Neural progenitor cell (in vitro differentiated cells): ENCODE data around the gene FLT3. TPM values are rescaled to one million over a fixed set of nuclear protein-coding genes. Genes with fewer than 3 reads are reported as not detected.
"Not testable (repeated sequence)": the region's sequence is repeated elsewhere in the genome, so short reads cannot be mapped to it uniquely, and the experiment has no call there.

Experiments
- DNase-seq: peaks from one replicate; pipeline ENCODE4 v3.0.0-alpha.2; 2016; ENCODE audit warnings: low spot score
- H2AFZ ChIP-seq: fragments of 200-600 bp; sonication (generic); replicated peaks from 2 replicates; pipeline ENCODE4 v1.6.1; 2016; ENCODE audit warnings: antibody characterized with exemption
- H3F3A ChIP-seq: fragments of 200-600 bp; sonication (generic); 2 replicates; pipeline ENCODE4 v1.6.1; 2016; ENCODE audit warnings: antibody characterized with exemption, low read depth
- H3K27ac ChIP-seq: fragments of 200-600 bp; sonication (generic); 2 replicates; pipeline ENCODE4 v1.5.1; 2016; ENCODE audit warnings: mild to moderate bottlenecking
- H3K27me3 ChIP-seq: fragments of 200-600 bp; sonication (generic); 2 replicates; pipeline ENCODE4 v1.6.1; 2016; ENCODE audit warnings: mild to moderate bottlenecking, moderate library complexity
- H3K36me3 ChIP-seq: fragments of 200-600 bp; sonication (generic); 2 replicates; pipeline ENCODE4 v1.5.1; 2016
- H3K4me1 ChIP-seq: fragments of 200-600 bp; sonication (generic); 2 replicates; pipeline ENCODE4 v1.6.1; 2016; ENCODE audit warnings: mixed run types
- H3K4me2 ChIP-seq: fragments of 200-600 bp; sonication (generic); 2 replicates; pipeline ENCODE4 v1.6.1; 2016
- H3K4me3 ChIP-seq: fragments of 200-600 bp; sonication (generic); 2 replicates; pipeline ENCODE4 v1.5.1; 2016
- H3K79me2 ChIP-seq: fragments of 200-600 bp; sonication (generic); 2 replicates; pipeline ENCODE4 v1.6.1; 2016; ENCODE audit warnings: low read depth
- H3K9ac ChIP-seq: fragments of 200-600 bp; sonication (generic); 2 replicates; pipeline ENCODE4 v1.6.1; 2016
- H3K9me3 ChIP-seq: fragments of 200-600 bp; sonication (generic); 2 replicates; pipeline ENCODE4 v1.5.1; 2016; ENCODE audit warnings: low read depth
- H4K20me1 ChIP-seq: fragments of 200-600 bp; sonication (generic); 2 replicates; pipeline ENCODE4 v1.6.1; 2016; ENCODE audit warnings: low read depth
- H3K27ac Mint-ChIP-seq: 3 replicates; pipeline ENCODE4 v1.8.0; 2021; ENCODE audit warnings: mixed read lengths
- H3K27me3 Mint-ChIP-seq: 2 replicates; pipeline ENCODE4 v1.8.0; 2022; ENCODE audit warnings: low read depth, mild to moderate bottlenecking, inconsistent platforms, moderate library complexity, mixed read lengths; ENCODE audit not compliant: insufficient read depth
- H3K36me3 Mint-ChIP-seq: 3 replicates; pipeline ENCODE4 v1.8.0; 2021; ENCODE audit warnings: mixed read lengths
- H3K4me1 Mint-ChIP-seq: 3 replicates; pipeline ENCODE4 v1.8.0; 2021; ENCODE audit warnings: mixed read lengths
- H3K4me3 Mint-ChIP-seq: 3 replicates; pipeline ENCODE4 v1.8.0; 2021; ENCODE audit warnings: mild to moderate bottlenecking, moderate library complexity, mixed read lengths
- H3K9me3 Mint-ChIP-seq: 3 replicates; pipeline ENCODE4 v1.8.0; 2020; ENCODE audit warnings: mixed read lengths
- CTCF ChIP-seq: fragments of 200-600 bp; sonication (generic); IDR thresholded peaks from 2 replicates; pipeline ENCODE4 v1.5.1; 2017; ENCODE audit warnings: antibody characterized with exemption, mild to moderate bottlenecking
- EZH2 ChIP-seq: fragments of 200-600 bp; sonication (generic); IDR thresholded peaks from 2 replicates; pipeline ENCODE4 v1.6.1; 2017; ENCODE audit warnings: antibody characterized with exemption, mild to moderate bottlenecking, moderate library complexity
- EZH2phosphoT487 ChIP-seq: fragments of 200-600 bp; sonication (generic); IDR thresholded peaks from 2 replicates; pipeline ENCODE4 v1.6.1; 2017; ENCODE audit warnings: antibody characterized with exemption
- total RNA-seq: library from RNA; depleted of rRNA; stranded (reverse); fragments of >200 nt; gene quantifications from 2 replicates; pipeline ENCODE4 v1.2.3, GENCODE V29; 2015; ENCODE audit warnings: low replicate concordance

Gene FLT3
- total RNA-seq, 1 donor from 2014 or later = 0.58 TPM

- Mint-ChIP-seq H3K36me3 (no peaks in the 10 kb centered on the region), H3K4me1 (no peaks in the 10 kb centered on the region), H3K4me3 (no peak overlapping the region), H3K27ac (no peak overlapping the region), H3K27me3 (peaks cover 7% of the 10 kb centered on the region), H3K9me3 (peaks cover 6% of the 10 kb centered on the region)
- Histone ChIP-seq H2AFZ (no peak overlapping the region), H3K79me2 (no peaks in the 10 kb centered on the region), H4K20me1 (no peaks in the 10 kb centered on the region), H3K9ac (no peak overlapping the region), H3K36me3 (no peaks in the 10 kb centered on the region), H3K4me3 (no peak overlapping the region), H3K27me3 (no peaks in the 10 kb centered on the region), H3K4me1 (no peaks in the 10 kb centered on the region), H3K27ac (no peak overlapping the region), H3K4me2 (no peak overlapping the region), H3F3A (no peaks in the 10 kb centered on the region), H3K9me3 (no peaks in the 10 kb centered on the region)
- TF ChIP-seq EZH2 (no peak), CTCF (no peak), EZH2phosphoT487 (no peak)
- DNase-seq = no peak
Observed at GRCh38 chr13:28035146-28035782, 65.1 kb downstream of the FLT3 start.

- Histone ChIP-seq H3K27ac (no peak overlapping the region), H3K4me1 (no peaks in the 10 kb centered on the region), H3F3A (no peaks in the 10 kb centered on the region), H3K79me2 (no peaks in the 10 kb centered on the region), H4K20me1 (no peaks in the 10 kb centered on the region), H3K9ac (no peak overlapping the region), H2AFZ (no peak overlapping the region), H3K27me3 (no peaks in the 10 kb centered on the region), H3K4me2 (no peak overlapping the region), H3K4me3 (no peak overlapping the region), H3K9me3 (no peaks in the 10 kb centered on the region), H3K36me3 (no peaks in the 10 kb centered on the region)
- H3K4me3 Mint-ChIP-seq = no peak overlapping the region
- peaks cover 6% of the 10 kb centered on the region for H3K9me3 Mint-ChIP-seq
- no peaks in the 10 kb centered on the region for H3K36me3 Mint-ChIP-seq
- peaks cover 3% of the 10 kb centered on the region for H3K27me3 Mint-ChIP-seq
- DNase-seq = no peak
- H3K27ac Mint-ChIP-seq = no peak overlapping the region
- H3K4me1 Mint-ChIP-seq = no peaks in the 10 kb centered on the region
- no peak for TF ChIP-seq EZH2phosphoT487
- no peak for TF ChIP-seq CTCF
- TF ChIP-seq EZH2 = no peak
Observed at GRCh38 chr13:28033894-28034655, 66.3 kb downstream of the FLT3 start.

- not testable (repeated sequence) for H3K9me3 Mint-ChIP-seq, H3K27me3 ChIP-seq, H3K36me3 ChIP-seq, H3F3A ChIP-seq, H3K4me2 ChIP-seq, H3K4me1 Mint-ChIP-seq, H3K27me3 Mint-ChIP-seq, H3K27ac ChIP-seq, H3K9me3 ChIP-seq, H4K20me1 ChIP-seq, H3K79me2 ChIP-seq, H3K4me3 Mint-ChIP-seq, DNase-seq, H3K36me3 Mint-ChIP-seq, H2AFZ ChIP-seq, H3K4me3 ChIP-seq, H3K9ac ChIP-seq, H3K4me1 ChIP-seq, H3K27ac Mint-ChIP-seq
Observed at GRCh38 chr13:28032438-28032837, 67.9 kb downstream of the FLT3 start.

GRCh38 chr13:28031896-28032288, 68.5 kb downstream of the FLT3 start:
- Histone ChIP-seq H3K9ac (no peak overlapping the region), H3K79me2 (no peaks in the 10 kb centered on the region), H3K4me2 (no peak overlapping the region), H3F3A (no peaks in the 10 kb centered on the region), H3K27ac (no peak overlapping the region), H3K27me3 (no peaks in the 10 kb centered on the region), H3K4me3 (no peak overlapping the region), H2AFZ (no peak overlapping the region), H4K20me1 (no peaks in the 10 kb centered on the region), H3K4me1 (no peaks in the 10 kb centered on the region), H3K9me3 (no peaks in the 10 kb centered on the region), H3K36me3 (no peaks in the 10 kb centered on the region)
- Mint-ChIP-seq H3K27ac (peak overlapping the region; percentile 40), H3K27me3 (peaks cover 3% of the 10 kb centered on the region), H3K4me3 (no peak overlapping the region), H3K36me3 (no peaks in the 10 kb centered on the region), H3K9me3 (no peaks in the 10 kb centered on the region), H3K4me1 (no peaks in the 10 kb centered on the region)
- no peak for DNase-seq
- TF ChIP-seq EZH2 = no peak
- no peak for TF ChIP-seq CTCF
- TF ChIP-seq EZH2phosphoT487 = no peak
